ENCODE measurements around the gene MAGOHB.

DNA sequence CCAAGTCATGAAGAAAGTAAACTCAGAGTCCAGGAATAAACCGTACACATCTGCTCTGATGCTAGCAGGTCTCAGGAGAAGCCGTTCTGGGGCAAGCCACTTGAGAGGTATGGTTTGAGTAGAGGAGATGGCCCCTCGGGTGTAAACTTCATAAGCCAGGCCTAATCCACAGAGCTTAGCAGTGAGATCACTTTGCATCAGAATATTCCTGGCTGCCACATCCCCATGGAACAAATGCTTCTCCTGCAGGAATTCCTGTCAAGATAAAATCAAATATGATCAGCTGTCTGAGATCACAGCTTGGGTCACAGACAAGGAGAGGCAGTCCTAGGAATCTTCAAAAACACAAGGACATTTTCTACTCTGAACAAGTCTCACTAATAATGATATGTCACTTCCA lies 11.2 kb upstream of the MAGOHB start:
- TF ChIP-seq, protein P1, sequence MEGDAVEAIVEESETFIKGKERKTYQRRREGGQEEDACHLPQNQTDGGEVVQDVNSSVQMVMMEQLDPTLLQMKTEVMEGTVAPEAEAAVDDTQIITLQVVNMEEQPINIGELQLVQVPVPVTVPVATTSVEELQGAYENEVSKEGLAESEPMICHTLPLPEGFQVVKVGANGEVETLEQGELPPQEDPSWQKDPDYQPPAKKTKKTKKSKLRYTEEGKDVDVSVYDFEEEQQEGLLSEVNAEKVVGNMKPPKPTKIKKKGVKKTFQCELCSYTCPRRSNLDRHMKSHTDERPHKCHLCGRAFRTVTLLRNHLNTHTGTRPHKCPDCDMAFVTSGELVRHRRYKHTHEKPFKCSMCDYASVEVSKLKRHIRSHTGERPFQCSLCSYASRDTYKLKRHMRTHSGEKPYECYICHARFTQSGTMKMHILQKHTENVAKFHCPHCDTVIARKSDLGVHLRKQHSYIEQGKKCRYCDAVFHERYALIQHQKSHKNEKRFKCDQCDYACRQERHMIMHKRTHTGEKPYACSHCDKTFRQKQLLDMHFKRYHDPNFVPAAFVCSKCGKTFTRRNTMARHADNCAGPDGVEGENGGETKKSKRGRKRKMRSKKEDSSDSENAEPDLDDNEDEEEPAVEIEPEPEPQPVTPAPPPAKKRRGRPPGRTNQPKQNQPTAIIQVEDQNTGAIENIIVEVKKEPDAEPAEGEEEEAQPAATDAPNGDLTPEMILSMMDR (conservative IDR thresholded peaks at IDR 0.05; ENCODE audit: low read depth, low read length), result no peak
- no peak for TF ChIP-seq EZH2phosphoT487 (IDR thresholded peaks at IDR 0.05; ENCODE audit: borderline replicate concordance, low read length)
